ENCODE results near the gene IFT25. TPM values are rescaled to one million over a fixed set of nuclear protein-coding genes. Genes with fewer than 3 reads are reported as not detected.

IFT25 gene
- total RNA-seq, 1 experiment from 2014 or later, result 42.9 TPM

Other genes with a start within 250 kb of the IFT25 start
- 0.28 TPM for gene GLIS1, start 206.5 kb downstream of the IFT25 start, total RNA-seq (2021; ENCODE audit: unreplicated experiment)
- 44.4 TPM for gene NDC1, start 107.4 kb downstream of the IFT25 start, total RNA-seq (2021; ENCODE audit: unreplicated experiment)
- gene YIPF1, start 55.9 kb downstream of the IFT25 start, total RNA-seq (2021; ENCODE audit: unreplicated experiment), result 21.4 TPM
- gene DIO1, start 51.5 kb downstream of the IFT25 start, total RNA-seq (2021; ENCODE audit: unreplicated experiment), result 0.28 TPM
- gene LRRC42, start 651 bp upstream of the IFT25 start, total RNA-seq (2021; ENCODE audit: unreplicated experiment), result 41.0 TPM
- not detected for gene LDLRAD1, start 72.5 kb upstream of the IFT25 start, total RNA-seq (2021; ENCODE audit: unreplicated experiment)
- 174 TPM for gene TMEM59, start 107.5 kb upstream of the IFT25 start, total RNA-seq (2021; ENCODE audit: unreplicated experiment)
- gene TCEANC2, start 107.9 kb upstream of the IFT25 start, total RNA-seq (2021; ENCODE audit: unreplicated experiment), result 5.1 TPM
- gene CDCP2, start 207.3 kb upstream of the IFT25 start, total RNA-seq (2021; ENCODE audit: unreplicated experiment), result not detected

Data from Panc1 (cell line).